WTC11 (cell line): ENCODE measurements around the gene NCF2. TPM values are rescaled to one million over a fixed set of nuclear protein-coding genes. Genes with fewer than 3 reads are reported as not detected.

Experiments used
- ATAC-seq: fragments of 200-7000 bp; cut with Tn5 transposase; 2 replicates; pipeline ENCODE4 v1.10.0; 2021; ENCODE audit warnings: mild to moderate bottlenecking, moderate library complexity
- CTCF ChIA-PET: fragments of 300-600 bp; sonication (Branson Sonifier 250); formaldehyde crosslinking; loops from one replicate; lab custom pipeline; 2021; ENCODE audit warnings: antibody characterized with exemption; lab: Charles Lee
- POLR2A ChIA-PET: fragments of 350-600 bp; sonication (Branson Sonifier 250); formaldehyde crosslinking; loops from one replicate; lab custom pipeline; 2021; ENCODE audit warnings: antibody characterized with exemption; lab: Charles Lee
- DNase-seq: peaks from one replicate; pipeline ENCODE4 v3.0.0; 2021; ENCODE audit warnings: low spot score
- H3K27ac Mint-ChIP-seq: 2 replicates; pipeline ENCODE4 v1.8.0; 2021; ENCODE audit warnings: mixed read lengths
- H3K27me3 Mint-ChIP-seq: 2 replicates; pipeline ENCODE4 v1.8.0; 2021; ENCODE audit warnings: low read depth, mild to moderate bottlenecking, moderate library complexity, mixed read lengths
- H3K36me3 Mint-ChIP-seq: 2 replicates; pipeline ENCODE4 v1.8.0; 2021; ENCODE audit warnings: mixed read lengths
- H3K4me1 Mint-ChIP-seq: 2 replicates; pipeline ENCODE4 v1.8.0; 2022; ENCODE audit warnings: mixed read lengths
- H3K4me3 Mint-ChIP-seq: 2 replicates; pipeline ENCODE4 v1.8.0; 2021; ENCODE audit warnings: mild to moderate bottlenecking, moderate library complexity, mixed read lengths
- H3K9me3 Mint-ChIP-seq: 2 replicates; pipeline ENCODE4 v1.8.0; 2021; ENCODE audit warnings: mixed read lengths
- ATF1 ChIP-seq: sonication (generic); formaldehyde crosslinking; IDR thresholded peaks from 2 replicates; pipeline ENCODE4 v1.8.1; 2023; ENCODE audit warnings: mild to moderate bottlenecking, moderate library complexity, missing genetic modification reagents
- EMX1 ChIP-seq: fragments of 250-450 bp; sonication (Bioruptor Pico); IDR thresholded peaks from 2 replicates; pipeline ENCODE4 v1.8.0; 2021; ENCODE audit warnings: mild to moderate bottlenecking
- IRF2 ChIP-seq: sonication (generic); formaldehyde crosslinking; IDR thresholded peaks from 2 replicates; pipeline ENCODE4 v1.8.0; 2022; ENCODE audit warnings: low read depth, missing genetic modification reagents, borderline replicate concordance
- MAX ChIP-seq: sonication (generic); formaldehyde crosslinking; IDR thresholded peaks from 2 replicates; pipeline ENCODE4 v1.8.0; 2022; ENCODE audit warnings: mild to moderate bottlenecking, missing genetic modification reagents
- NFATC4 ChIP-seq: fragments of 250-450 bp; sonication (Bioruptor Pico); IDR thresholded peaks from 2 replicates; pipeline ENCODE4 v1.9.0; 2021; ENCODE audit warnings: mild to moderate bottlenecking
- PRDM15 ChIP-seq: sonication (generic); formaldehyde crosslinking; IDR thresholded peaks from 2 replicates; pipeline ENCODE4 v1.8.0; 2022; ENCODE audit warnings: missing genetic modification reagents
- SMAD3 ChIP-seq: sonication (generic); formaldehyde crosslinking; IDR thresholded peaks from 2 replicates; pipeline ENCODE4 v1.8.0; 2022; ENCODE audit warnings: missing genetic modification reagents, mild to moderate bottlenecking, borderline replicate concordance
- SP1 ChIP-seq: sonication (generic); formaldehyde crosslinking; conservative IDR thresholded peaks from 2 replicates; pipeline ENCODE4 v1.8.1; 2022; ENCODE audit warnings: missing genetic modification reagents
- ZNF138 ChIP-seq: sonication (generic); formaldehyde crosslinking; conservative IDR thresholded peaks from 2 replicates; pipeline ENCODE4 v1.8.1; 2022; ENCODE audit warnings: mild to moderate bottlenecking, moderate library complexity, missing genetic modification reagents
- ZNF671 ChIP-seq: fragments of 250-450 bp; sonication (Bioruptor Pico); IDR thresholded peaks from 2 replicates; pipeline ENCODE4 v1.8.0; 2021; ENCODE audit warnings: mild to moderate bottlenecking
- total RNA-seq: library from RNA; stranded (reverse); gene quantifications from 3 replicates; pipeline ENCODE4 v1.2.3, GENCODE V29; 2021
- TF ChIP-seq, protein P1 (sequence below): sonication (generic); formaldehyde crosslinking; IDR thresholded peaks from 2 replicates; pipeline ENCODE4 v1.8.1; 2023; ENCODE audit warnings: mild to moderate bottlenecking, missing genetic modification reagents, moderate library complexity
- TF ChIP-seq, protein P2 (sequence below): fragments of 250-450 bp; sonication (Bioruptor Pico); IDR thresholded peaks from 2 replicates; pipeline ENCODE4 v1.9.0; 2021; ENCODE audit warnings: mild to moderate bottlenecking, borderline replicate concordance
- TF ChIP-seq, protein P3 (sequence below): sonication (generic); formaldehyde crosslinking; IDR thresholded peaks from 2 replicates; pipeline ENCODE4 v1.8.1; 2022; ENCODE audit warnings: mild to moderate bottlenecking, moderate library complexity, missing genetic modification reagents

Gene NCF2
- total RNA-seq, 1 experiment from 2014 or later = 0.52 TPM

DNA sequence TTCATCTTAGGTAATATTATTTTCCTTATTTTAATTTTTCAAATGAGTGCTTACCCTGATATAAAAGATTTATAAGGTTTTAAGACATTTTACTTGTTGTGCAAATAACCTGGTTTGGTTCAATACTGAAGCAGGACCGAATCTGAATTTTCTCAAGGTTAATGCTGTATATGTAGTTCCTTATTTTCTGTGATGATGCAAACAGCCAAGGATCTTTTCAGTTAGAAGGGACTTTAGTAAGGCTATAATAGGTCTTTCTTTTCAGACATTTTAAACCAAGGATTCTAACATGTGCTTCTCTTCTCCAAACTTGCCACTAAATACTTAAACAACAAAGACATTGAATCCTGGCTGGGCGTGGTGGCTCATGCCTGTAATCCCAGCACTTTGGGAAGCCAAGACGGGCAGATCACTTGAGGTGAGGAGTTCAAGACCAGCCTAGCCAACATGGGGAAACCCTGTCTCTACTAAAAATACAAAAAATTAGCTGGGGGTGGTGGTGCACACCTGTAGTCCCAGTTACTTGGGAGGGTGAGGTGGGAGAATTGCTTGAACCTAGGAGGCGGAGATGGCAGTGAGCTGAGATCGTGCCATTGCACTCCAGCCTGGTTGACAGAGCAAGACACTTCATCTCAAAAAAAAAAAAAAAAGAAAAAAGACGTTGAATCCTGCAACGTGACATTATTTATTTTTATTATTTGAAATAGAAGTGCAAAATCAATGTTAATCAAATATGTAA, 48.6 kb upstream of the NCF2 start (continued):
- TF ChIP-seq, protein P1, sequence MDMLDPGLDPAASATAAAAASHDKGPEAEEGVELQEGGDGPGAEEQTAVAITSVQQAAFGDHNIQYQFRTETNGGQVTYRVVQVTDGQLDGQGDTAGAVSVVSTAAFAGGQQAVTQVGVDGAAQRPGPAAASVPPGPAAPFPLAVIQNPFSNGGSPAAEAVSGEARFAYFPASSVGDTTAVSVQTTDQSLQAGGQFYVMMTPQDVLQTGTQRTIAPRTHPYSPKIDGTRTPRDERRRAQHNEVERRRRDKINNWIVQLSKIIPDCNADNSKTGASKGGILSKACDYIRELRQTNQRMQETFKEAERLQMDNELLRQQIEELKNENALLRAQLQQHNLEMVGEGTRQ (CRISPR knock-in tag) = no peak
- no peak for TF ChIP-seq SMAD3 (CRISPR knock-in tag)

- ChIA-PET POLR2A (no interaction called here), CTCF (no interaction called here)
- Mint-ChIP-seq H3K36me3 (no peaks in the 10 kb centered on the region), H3K4me1 (peaks cover 30% of the 10 kb centered on the region), H3K9me3 (no peaks in the 10 kb centered on the region), H3K27me3 (peaks cover 15% of the 10 kb centered on the region), H3K4me3 (peak overlapping the region; percentile 98), H3K27ac (no peak overlapping the region)
- TF ChIP-seq ZNF671 (CRISPR knock-in tag) (no peak), SP1 (CRISPR knock-in tag) (no peak), NFATC4 (no peak), EMX1 (CRISPR knock-in tag) (no peak)
- no peak for ATAC-seq
- DNase-seq = no peak
Observed at GRCh38 chr1:183636783-183637182, 46.5 kb upstream of the NCF2 start.

DNA sequence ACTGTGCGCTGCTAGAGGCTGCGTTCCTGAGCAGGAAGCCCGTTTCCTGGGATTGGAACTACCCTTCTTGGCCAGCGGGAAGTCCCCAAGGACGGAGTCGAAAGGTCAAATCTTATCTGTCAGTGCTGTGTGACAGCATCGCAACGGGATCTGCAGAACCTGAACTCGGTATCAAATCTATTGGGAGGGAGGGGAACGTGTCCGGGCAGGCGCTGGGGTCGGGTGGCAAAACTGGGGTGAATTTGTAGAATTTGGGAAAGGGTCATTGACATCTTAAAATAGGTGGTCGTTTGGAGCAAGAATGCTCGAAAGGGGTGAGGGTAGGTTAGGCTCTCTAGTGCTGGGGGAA, 46.0 kb upstream of the NCF2 start:
- peaks cover 15% of the 10 kb centered on the region for H3K27me3 Mint-ChIP-seq
- CTCF ChIA-PET = interaction anchor here (0.8 to 2.4 kb wide), 2 partner anchors 19 to 280 kb away, joined by 3 to 7 read pairs; no protein-coding TSS in a partner anchor

DNA sequence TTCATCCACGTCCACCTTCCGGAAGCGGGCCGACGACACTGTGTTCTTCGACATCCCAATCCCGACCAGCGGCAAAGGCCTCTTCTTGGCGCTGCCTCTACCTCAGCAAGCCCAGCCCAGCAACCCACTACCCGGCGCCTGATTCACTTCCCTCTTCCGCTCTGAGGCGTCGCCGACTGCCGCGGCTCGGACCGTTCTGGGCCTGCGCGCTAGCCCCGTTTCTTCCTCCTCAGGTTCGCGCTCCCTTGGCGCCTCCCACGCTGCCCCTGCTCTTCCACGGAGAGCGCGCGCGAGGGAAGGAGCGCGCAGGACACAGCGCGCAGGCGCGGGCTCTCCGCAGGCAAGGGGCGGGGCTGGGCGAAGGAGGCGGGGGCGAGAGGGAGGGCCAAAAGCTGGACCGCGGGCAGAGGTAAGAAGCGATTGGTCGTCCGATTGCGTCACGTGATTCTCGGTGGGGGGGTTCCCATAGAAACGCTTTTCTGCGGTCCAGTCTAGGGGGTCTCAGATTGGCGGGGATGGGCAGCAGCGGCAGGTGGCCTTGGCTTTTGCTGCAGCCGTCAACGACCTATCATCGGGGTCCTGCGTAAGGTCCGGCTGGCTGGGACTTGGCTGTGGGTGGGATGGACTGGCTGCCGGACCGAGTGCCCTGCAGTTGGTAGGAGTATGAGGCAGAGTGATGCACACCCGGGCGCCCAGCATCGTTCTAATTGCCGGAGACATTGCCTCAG, 45.5 kb upstream of the NCF2 start, which contains the start of gene ARPC5:
Gene ARPC5 (minus strand): TSS at position 178 of the 728 bp plus-strand sequence. CDS start 124 bp downstream, at position 54.
- peak; percentile 82 for ATAC-seq
- Mint-ChIP-seq H3K4me1 (peaks cover 34% of the 10 kb centered on the region), H3K9me3 (no peaks in the 10 kb centered on the region), H3K36me3 (peaks cover 1% of the 10 kb centered on the region; the same call in 1 of the 2 replicates), H3K27ac (peak within 1 kb of the TSS; percentile 94), H3K4me3 (peak within 1 kb of the TSS; percentile 98), H3K27me3 (peaks cover 15% of the 10 kb centered on the region)
- peak; percentile 96 for DNase-seq
- ChIA-PET POLR2A (no interaction called here), CTCF (interaction anchor here (0.8 to 2.4 kb wide), 2 partner anchors 20 to 280 kb away, joined by 3 to 7 read pairs; no protein-coding TSS in a partner anchor)
- TF ChIP-seq ZNF138 (CRISPR knock-in tag) (no peak), EMX1 (CRISPR knock-in tag) (no peak), MAX (peak; percentile 64; the same call in 1 of the 2 replicates)
- TF ChIP-seq, protein P2, sequence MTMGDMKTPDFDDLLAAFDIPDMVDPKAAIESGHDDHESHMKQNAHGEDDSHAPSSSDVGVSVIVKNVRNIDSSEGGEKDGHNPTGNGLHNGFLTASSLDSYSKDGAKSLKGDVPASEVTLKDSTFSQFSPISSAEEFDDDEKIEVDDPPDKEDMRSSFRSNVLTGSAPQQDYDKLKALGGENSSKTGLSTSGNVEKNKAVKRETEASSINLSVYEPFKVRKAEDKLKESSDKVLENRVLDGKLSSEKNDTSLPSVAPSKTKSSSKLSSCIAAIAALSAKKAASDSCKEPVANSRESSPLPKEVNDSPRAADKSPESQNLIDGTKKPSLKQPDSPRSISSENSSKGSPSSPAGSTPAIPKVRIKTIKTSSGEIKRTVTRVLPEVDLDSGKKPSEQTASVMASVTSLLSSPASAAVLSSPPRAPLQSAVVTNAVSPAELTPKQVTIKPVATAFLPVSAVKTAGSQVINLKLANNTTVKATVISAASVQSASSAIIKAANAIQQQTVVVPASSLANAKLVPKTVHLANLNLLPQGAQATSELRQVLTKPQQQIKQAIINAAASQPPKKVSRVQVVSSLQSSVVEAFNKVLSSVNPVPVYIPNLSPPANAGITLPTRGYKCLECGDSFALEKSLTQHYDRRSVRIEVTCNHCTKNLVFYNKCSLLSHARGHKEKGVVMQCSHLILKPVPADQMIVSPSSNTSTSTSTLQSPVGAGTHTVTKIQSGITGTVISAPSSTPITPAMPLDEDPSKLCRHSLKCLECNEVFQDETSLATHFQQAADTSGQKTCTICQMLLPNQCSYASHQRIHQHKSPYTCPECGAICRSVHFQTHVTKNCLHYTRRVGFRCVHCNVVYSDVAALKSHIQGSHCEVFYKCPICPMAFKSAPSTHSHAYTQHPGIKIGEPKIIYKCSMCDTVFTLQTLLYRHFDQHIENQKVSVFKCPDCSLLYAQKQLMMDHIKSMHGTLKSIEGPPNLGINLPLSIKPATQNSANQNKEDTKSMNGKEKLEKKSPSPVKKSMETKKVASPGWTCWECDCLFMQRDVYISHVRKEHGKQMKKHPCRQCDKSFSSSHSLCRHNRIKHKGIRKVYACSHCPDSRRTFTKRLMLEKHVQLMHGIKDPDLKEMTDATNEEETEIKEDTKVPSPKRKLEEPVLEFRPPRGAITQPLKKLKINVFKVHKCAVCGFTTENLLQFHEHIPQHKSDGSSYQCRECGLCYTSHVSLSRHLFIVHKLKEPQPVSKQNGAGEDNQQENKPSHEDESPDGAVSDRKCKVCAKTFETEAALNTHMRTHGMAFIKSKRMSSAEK (CRISPR knock-in tag) = no peak
- TF ChIP-seq, protein P3, sequence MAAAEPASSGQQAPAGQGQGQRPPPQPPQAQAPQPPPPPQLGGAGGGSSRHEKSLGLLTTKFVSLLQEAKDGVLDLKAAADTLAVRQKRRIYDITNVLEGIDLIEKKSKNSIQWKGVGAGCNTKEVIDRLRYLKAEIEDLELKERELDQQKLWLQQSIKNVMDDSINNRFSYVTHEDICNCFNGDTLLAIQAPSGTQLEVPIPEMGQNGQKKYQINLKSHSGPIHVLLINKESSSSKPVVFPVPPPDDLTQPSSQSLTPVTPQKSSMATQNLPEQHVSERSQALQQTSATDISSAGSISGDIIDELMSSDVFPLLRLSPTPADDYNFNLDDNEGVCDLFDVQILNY (CRISPR knock-in tag) = no peak

More for the DNA sequence above, 46.0 kb upstream of the NCF2 start:
- H3K4me3 Mint-ChIP-seq = peak overlapping the region; percentile 98
- H3K9me3 Mint-ChIP-seq = no peaks in the 10 kb centered on the region
- TF ChIP-seq NFATC4 (no peak), PRDM15 (CRISPR knock-in tag) (peak; percentile 80), IRF2 (CRISPR knock-in tag) (no peak), ATF1 (CRISPR knock-in tag) (0 out of 2 replicates have a peak, but pooled peaks have one; percentile 19)
- DNase-seq = no peak
- ATAC-seq = no peak
- H3K4me1 Mint-ChIP-seq = peaks cover 32% of the 10 kb centered on the region
- POLR2A ChIA-PET = no interaction called here
- no peaks in the 10 kb centered on the region for H3K36me3 Mint-ChIP-seq
- no peak overlapping the region for H3K27ac Mint-ChIP-seq
